Activated naive CD8-positive, alpha-beta T cell treated with anti-CD3 and anti-CD28 coated beads for 36 hours (primary cell): ENCODE data around the gene MEP1A. TPM values are rescaled to one million over a fixed set of nuclear protein-coding genes. Genes with fewer than 3 reads are reported as not detected.
"Not testable (repeated sequence)": the region's sequence is repeated elsewhere in the genome, so short reads cannot be mapped to it uniquely, and the experiment has no call there.

Source experiments
- DNase-seq: peaks from one replicate; pipeline ENCODE4 v3.0.0; 2021
- H3K27ac Mint-ChIP-seq: one replicate; pipeline ENCODE4 v1.8.0; 2022; ENCODE audit warnings: mild to moderate bottlenecking, moderate library complexity, mixed read lengths
- H3K27me3 Mint-ChIP-seq: one replicate; pipeline ENCODE4 v1.8.0; 2022; ENCODE audit warnings: mild to moderate bottlenecking, mixed read lengths
- H3K36me3 Mint-ChIP-seq: one replicate; pipeline ENCODE4 v1.8.0; 2021; ENCODE audit warnings: mild to moderate bottlenecking, mixed read lengths
- H3K4me1 Mint-ChIP-seq: one replicate; pipeline ENCODE4 v1.8.0; 2021; ENCODE audit warnings: mixed read lengths
- H3K4me3 Mint-ChIP-seq: one replicate; pipeline ENCODE4 v1.8.0; 2022; ENCODE audit warnings: mild to moderate bottlenecking, moderate library complexity, mixed read lengths
- H3K9me3 Mint-ChIP-seq: one replicate; pipeline ENCODE4 v1.8.0; 2022; ENCODE audit warnings: mixed read lengths
- total RNA-seq, 2 experiments: library from RNA; stranded (reverse); gene quantifications; one replicate each; pipeline ENCODE4 v1.2.3, GENCODE V29; 2021

MEP1A gene
- total RNA-seq, 2 experiments from 2014 or later: not detected

DNA sequence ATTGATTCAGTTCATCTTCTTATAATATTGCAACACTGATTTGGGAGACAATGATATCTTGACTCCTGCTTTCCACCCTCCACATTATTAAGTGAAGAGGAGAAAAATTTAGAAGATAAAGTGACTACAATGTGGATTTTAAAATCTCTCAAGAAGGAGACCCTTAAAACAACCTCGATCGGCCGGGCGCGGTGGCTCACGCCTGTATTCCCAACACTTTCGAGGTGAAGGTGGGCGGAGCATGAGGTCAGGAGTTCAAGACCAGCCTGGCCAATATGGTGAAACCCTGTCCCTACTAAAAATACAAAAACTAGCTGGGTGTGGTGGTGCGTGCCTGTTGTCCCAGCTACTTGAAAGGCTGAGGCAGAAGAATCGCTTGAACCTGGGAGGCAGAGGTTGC, 28.9 kb upstream of the MEP1A start:
- not testable (repeated sequence) for H3K9me3 Mint-ChIP-seq, H3K27ac Mint-ChIP-seq, DNase-seq, H3K4me1 Mint-ChIP-seq, H3K4me3 Mint-ChIP-seq, H3K36me3 Mint-ChIP-seq
- H3K27me3 Mint-ChIP-seq: peaks cover 36% of the 10 kb centered on the region

DNA sequence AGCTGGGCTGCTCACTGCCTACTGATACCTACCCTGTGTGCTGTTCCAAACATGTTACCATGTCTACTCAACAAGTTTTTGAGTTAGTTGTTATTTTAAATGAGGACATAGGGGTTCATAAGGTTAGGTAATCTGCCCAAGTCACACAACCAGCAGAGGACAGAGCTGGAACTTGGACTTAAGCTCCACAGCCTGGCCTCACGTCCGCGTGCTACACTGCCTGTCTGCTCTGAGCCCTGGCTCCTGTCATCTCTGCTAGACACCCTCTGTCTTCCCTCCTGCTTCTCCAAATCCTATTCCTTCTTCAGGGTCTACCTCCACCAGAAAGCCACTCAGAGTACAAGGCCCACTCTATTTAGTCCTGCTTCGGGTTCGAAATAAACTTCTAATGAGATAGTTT, 28.2 kb upstream of the MEP1A start:
- peaks cover 38% of the 10 kb centered on the region for H3K27me3 Mint-ChIP-seq
- DNase-seq: no peak
- H3K36me3 Mint-ChIP-seq: peaks cover 2% of the 10 kb centered on the region
- H3K27ac Mint-ChIP-seq: no peak overlapping the region
- peaks cover 2% of the 10 kb centered on the region for H3K9me3 Mint-ChIP-seq
- H3K4me3 Mint-ChIP-seq: no peak overlapping the region
- no peaks in the 10 kb centered on the region for H3K4me1 Mint-ChIP-seq

DNA sequence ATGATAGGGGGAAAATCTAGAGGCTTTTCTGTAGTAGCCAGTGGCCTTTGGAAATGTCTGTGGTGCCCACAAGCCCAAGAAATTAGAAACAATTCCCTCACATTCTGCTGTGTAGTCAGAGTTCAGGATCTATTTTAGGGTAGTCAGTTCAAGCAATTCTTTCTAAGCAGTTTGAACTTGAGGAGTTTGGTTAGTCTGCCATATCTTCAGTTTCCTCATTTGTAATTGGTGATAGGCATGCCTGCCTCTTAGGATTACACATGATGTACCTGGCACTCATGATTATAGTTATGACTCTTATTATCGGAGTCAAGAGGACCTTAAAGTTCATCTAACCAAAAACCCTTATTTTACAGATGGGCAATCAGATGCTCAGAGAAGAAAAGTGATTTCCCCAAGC, 21.2 kb upstream of the MEP1A start:
- no peaks in the 10 kb centered on the region for H3K4me1 Mint-ChIP-seq
- no peaks in the 10 kb centered on the region for H3K9me3 Mint-ChIP-seq
- H3K27ac Mint-ChIP-seq: no peak overlapping the region
- no peak overlapping the region for H3K4me3 Mint-ChIP-seq
- DNase-seq: no peak
- no peaks in the 10 kb centered on the region for H3K36me3 Mint-ChIP-seq
- peaks cover 19% of the 10 kb centered on the region for H3K27me3 Mint-ChIP-seq

DNA sequence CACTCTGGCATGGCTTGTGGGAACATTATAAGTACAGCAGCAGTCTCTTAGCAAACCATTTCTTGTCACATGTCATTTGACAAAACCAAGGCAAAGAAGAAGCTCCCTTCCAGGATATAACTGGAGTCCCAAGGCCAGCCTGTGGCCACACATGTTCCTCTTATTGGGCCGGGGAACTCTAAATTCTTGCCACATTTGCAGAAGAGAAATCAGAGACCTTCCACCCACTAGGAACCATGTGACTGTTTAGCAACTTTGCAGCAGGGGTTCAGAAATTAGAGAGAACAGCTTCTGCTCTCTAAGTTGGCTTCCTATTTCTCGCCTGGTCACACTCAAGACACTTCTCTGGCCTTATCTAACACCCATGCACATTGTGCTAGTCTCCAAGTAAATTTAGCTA, 20.4 kb upstream of the MEP1A start:
- Mint-ChIP-seq H3K27me3 (peaks cover 19% of the 10 kb centered on the region), H3K27ac (no peak overlapping the region), H3K4me3 (no peak overlapping the region), H3K9me3 (no peaks in the 10 kb centered on the region), H3K36me3 (no peaks in the 10 kb centered on the region), H3K4me1 (no peaks in the 10 kb centered on the region)
- no peak for DNase-seq

DNA sequence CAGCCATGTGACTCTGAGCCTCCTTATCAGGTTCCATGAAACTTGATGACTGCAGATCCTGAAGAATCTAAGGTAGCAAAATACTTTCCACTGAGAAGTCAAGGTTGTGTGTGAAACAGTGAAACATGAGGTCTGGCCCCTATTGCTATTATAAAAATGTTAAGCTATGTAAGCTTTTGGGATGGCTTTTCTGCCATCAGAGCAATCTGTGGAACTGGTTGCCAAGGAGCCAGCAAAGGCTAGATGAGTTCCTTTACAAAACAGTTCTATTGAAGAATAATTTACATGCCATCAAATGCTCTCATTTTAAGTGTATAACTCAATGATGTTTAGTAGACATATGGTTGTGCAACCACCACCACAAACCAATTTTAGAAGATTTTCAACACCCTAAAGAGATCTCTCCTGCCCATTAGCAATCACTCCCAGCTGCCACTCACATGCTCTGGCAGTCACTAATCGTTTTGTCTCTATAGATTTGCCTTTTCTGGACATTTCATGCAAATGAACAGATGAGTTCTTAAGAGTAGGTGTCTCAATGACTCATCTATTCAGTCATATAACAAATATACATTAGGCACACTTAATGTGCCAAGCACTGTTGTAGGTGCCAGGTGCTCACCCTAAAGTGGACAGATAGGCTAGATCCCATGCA, 19.9 kb upstream of the MEP1A start:
- Mint-ChIP-seq H3K9me3 (no peaks in the 10 kb centered on the region), H3K27ac (no peak overlapping the region), H3K27me3 (peaks cover 15% of the 10 kb centered on the region), H3K4me3 (no peak overlapping the region), H3K36me3 (no peaks in the 10 kb centered on the region), H3K4me1 (no peaks in the 10 kb centered on the region)
- no peak for DNase-seq

DNA sequence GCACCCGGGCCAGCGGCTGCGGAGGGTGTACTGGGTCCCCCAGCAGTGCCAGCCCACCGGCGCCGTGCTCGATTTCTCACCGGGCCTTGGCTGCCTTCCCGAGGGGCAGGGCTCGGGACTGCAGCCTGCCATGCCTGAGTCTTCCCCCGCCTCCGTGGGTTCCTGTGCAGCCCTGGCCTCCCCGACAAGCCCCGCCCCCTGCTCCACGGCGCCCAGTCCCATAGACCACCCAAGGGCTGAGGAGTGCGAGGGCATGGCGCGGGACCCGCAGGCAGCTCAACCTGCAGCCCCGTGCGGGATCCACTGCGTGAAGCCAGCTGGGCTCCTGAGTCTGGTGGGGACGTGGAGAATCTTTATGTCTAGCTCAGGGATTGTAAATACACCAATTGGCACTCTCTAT, 18.5 kb upstream of the MEP1A start:
- DNase-seq, H3K9me3 Mint-ChIP-seq, H3K4me1 Mint-ChIP-seq, H3K36me3 Mint-ChIP-seq, H3K27ac Mint-ChIP-seq, H3K4me3 Mint-ChIP-seq, H3K27me3 Mint-ChIP-seq: not testable (repeated sequence)

DNA sequence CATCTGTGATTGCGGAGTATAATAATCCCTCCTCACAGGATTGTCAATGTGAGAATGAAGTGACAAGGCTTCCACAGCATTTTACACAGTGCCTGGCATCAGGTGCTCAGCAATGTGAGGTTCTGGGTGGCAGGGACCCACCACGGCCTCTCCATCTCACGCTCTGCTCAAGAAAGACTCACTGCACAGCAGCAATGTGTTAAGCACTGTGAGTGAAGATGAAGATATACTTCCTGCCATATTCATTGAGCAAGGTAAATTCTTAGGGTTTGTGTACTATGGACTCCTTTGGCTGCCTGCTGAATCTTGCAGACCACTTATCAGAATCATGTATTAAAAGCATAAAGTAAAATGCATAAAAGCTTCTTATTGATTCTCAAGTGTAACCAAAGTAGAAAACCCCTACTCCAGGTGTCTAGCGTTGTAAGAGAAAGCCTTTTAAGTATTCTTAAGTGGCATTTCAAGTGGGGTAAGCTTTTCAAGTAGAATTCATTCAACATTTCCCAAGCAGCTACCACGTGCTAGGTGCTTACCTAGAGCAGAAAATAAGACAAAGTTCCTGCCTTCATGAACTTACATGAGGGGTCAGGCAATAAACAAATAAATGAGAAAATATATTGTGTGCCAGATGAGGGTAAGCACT, 17.0 kb upstream of the MEP1A start:
- no peaks in the 10 kb centered on the region for H3K4me1 Mint-ChIP-seq
- no peak for DNase-seq
- no peaks in the 10 kb centered on the region for H3K9me3 Mint-ChIP-seq
- no peak overlapping the region for H3K27ac Mint-ChIP-seq
- H3K4me3 Mint-ChIP-seq: no peak overlapping the region
- peaks cover 8% of the 10 kb centered on the region for H3K27me3 Mint-ChIP-seq
- no peaks in the 10 kb centered on the region for H3K36me3 Mint-ChIP-seq

DNA sequence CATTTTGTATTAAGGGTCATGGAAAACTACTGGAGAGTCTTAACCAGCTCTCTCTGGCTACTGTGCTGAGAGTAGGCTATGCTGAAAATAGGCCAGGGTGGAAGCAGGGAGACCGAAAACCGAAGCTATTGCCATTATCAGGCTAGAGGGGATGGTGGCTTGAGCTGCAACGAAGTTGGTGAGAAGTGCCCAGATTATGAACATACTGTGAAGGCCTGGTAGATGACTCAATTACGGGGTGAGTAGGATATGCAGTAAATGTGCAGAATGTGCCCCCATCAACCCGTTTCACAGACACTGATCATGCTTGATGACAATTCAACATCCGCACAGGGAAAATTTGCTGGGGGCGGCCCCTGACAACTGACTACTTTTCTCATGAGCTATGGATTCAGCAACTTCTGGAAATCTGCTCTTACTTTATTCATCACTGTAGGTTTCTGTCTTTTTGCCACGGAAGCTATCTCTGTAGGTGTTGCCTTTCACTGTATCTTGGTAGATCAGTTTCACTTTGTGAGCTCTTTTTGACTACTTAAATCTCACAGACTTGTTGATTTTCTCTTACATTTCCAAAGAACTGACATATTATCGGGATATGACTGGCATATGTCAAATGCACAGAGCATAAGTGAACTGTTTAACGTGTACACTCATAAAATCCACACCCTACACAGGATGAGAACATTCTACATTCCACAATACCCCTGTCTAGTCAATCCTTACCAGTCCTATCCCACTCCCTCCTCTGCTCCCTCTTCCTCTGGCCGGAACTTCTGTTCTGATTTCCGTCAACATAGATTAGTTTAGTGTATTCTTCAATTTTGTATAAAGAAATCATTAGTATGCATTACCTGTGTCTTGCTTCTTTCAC, 15.5 kb upstream of the MEP1A start:
- Mint-ChIP-seq H3K4me1 (no peaks in the 10 kb centered on the region), H3K36me3 (no peaks in the 10 kb centered on the region)

DNA sequence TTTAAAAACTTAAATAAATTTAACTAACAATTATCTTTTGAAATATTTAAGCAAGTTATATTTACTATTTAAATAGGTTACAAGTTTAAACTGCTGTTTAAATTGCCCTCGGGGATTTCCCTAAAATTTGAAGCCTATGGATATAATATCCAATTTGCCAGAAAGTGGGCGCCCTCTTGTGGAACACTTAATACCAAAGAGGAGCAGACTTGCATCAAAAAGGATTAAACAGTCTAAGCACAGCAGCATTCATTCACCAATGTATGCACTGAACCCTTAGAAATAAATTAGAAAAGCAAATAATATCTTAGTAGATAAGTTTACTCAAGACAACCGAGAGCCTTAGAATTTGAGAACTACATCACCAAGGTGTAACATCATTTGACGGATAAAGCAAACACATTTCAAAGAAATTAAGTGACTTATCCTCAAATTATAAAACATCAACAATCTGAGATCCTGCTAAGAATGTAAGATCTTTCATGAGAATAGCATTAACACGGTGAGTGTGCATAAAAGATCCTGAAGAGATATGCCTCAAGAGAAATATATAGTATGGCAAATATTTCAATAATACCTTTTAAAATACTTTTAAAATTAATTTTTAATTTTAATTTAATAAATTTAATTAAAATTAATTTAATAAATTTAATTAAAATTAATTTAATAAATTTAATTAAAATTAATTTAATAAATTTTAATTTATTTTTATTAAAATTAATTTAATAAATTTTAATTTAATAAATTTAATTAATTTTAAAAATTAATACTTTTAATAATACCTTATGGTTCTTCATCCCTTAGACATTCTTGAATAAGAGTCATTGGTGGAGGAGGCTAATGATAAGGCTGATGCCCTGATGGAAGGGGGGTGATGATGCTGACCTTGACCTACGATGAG, 11.5 kb upstream of the MEP1A start:
- Mint-ChIP-seq H3K4me1 (no peaks in the 10 kb centered on the region), H3K27ac (no peak overlapping the region), H3K9me3 (no peaks in the 10 kb centered on the region), H3K27me3 (peaks cover 16% of the 10 kb centered on the region), H3K36me3 (no peaks in the 10 kb centered on the region), H3K4me3 (no peak overlapping the region)
- peak; percentile 15 for DNase-seq

More for the DNA sequence above, 15.5 kb upstream of the MEP1A start:
- H3K9me3 Mint-ChIP-seq: no peaks in the 10 kb centered on the region
- H3K4me3 Mint-ChIP-seq: no peak overlapping the region
- H3K27me3 Mint-ChIP-seq: peaks cover 7% of the 10 kb centered on the region
- H3K27ac Mint-ChIP-seq: no peak overlapping the region
- no peak for DNase-seq

DNA sequence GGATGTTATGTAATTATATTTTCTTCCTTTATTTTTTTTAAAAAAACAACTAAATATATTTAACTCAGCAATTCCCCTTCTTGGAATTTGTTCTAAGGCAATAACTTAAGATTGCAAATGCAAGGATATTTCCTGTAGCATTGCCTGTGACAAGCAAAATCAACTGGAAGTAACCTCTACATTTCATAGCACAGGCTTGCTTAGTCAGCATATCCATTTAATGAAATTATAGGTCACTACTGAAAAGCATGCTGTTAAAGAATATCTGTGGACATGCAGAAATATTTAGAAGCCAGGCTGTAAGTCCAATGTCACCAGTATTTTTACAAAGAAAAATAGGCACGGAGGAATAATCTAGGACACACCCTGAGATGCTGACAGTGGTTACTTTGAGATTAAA, 8.7 kb upstream of the MEP1A start:
- DNase-seq: no peak
- H3K36me3 Mint-ChIP-seq: no peaks in the 10 kb centered on the region
- no peaks in the 10 kb centered on the region for H3K9me3 Mint-ChIP-seq
- H3K27me3 Mint-ChIP-seq: peaks cover 26% of the 10 kb centered on the region
- no peaks in the 10 kb centered on the region for H3K4me1 Mint-ChIP-seq
- no peak overlapping the region for H3K27ac Mint-ChIP-seq
- H3K4me3 Mint-ChIP-seq: no peak overlapping the region

DNA sequence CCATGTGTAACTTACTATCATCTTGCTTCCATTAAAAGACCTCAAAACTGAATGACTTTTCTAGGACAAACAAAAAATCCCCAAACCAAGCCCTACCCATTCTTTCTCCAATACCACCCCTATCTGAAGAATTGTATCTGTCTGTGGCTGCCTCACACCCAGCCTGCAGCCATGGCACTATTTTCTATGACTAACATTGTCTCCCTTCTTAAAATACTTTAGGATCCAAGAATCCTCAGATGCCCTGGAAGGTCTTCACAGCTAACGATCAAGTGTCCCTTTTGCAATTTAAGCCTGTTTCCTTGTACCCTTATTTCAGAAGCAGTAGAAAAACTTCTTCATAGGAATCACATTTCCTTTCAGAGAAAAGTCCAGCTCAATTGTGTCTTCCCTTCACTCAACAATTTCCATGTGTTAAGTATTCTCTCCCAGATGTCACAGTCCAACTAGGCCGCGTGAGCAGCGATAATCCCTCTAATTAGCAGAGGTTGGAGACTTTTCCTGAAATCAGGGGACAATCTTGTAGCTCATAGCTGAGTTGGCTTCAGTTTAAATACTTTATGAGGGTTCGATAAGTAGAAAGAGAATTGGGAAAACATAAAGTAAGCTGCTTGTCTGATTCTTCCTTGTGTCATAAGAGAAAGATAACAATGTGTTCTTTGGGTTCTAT, 5.2 kb upstream of the MEP1A start:
- no peaks in the 10 kb centered on the region for H3K36me3 Mint-ChIP-seq
- no peaks in the 10 kb centered on the region for H3K9me3 Mint-ChIP-seq
- H3K4me3 Mint-ChIP-seq: no peak overlapping the region
- DNase-seq: no peak
- H3K27ac Mint-ChIP-seq: no peak overlapping the region
- no peaks in the 10 kb centered on the region for H3K4me1 Mint-ChIP-seq
- peaks cover 19% of the 10 kb centered on the region for H3K27me3 Mint-ChIP-seq

DNA sequence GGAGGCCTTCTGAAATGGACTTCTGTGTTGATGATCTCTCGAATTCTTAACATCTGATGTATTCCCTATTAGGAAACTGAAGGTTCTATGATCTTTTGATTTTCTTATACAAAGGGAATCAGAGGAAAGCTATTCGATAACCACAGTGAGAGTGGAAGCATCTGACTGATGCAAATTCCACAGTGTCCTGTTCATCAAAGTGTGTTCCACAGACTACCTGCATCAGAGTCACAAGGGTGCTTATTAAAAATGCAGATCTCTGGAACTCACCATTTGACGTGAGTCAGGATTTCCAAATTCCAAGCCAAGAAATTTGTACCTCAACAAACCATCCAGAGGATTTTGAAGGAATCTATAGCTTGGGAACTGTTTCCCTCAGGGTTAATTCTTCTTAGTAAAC, 4.4 kb upstream of the MEP1A start:
- Mint-ChIP-seq H3K4me1 (no peaks in the 10 kb centered on the region), H3K9me3 (no peaks in the 10 kb centered on the region), H3K36me3 (no peaks in the 10 kb centered on the region), H3K27me3 (peaks cover 19% of the 10 kb centered on the region), H3K4me3 (no peak overlapping the region), H3K27ac (no peak overlapping the region)
- no peak for DNase-seq

DNA sequence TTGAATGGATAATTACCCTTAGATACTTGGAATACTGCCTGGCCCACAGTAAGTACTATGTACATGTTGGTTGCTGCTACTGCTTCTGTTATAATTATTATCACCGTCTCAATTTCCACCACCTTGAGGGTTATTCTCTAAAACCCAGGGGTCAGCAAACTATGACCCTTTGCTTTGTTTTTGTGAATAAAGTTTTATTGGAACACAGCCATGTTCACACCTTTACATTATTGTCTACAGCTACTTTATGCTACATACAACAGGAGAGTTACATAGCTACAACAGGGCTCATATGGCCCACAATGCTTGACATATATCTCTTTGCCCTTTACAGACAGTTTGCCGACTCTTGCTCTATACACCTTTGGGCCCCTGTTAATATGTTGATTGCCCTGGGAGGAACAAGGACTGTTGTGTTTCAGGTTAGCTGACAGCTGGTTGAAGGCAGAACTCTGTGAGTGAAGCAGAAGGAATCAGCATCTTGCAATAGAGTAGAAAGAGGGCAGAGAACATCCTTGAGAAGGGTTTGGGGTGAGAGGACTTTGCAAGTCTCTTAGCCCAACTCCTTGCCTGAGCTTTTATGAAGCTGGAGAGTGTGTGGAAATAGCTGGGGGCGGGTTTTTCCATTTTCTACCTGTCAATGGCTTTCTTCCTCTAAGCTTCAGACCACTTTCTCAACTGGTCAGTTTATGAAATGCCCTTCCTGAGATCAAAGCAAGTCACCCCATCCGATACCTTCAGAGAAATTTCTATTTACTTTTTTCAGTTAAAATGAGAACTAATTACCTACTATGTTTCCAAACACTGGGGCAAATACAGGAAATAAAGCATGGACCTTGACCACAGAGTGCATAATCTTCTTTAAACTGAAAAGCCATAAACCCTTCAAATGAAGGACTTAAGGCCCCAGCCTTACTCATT, 3.5 kb upstream of the MEP1A start:
- Mint-ChIP-seq H3K9me3 (no peaks in the 10 kb centered on the region), H3K27ac (no peak overlapping the region), H3K4me1 (no peaks in the 10 kb centered on the region), H3K27me3 (peaks cover 19% of the 10 kb centered on the region), H3K4me3 (no peak overlapping the region), H3K36me3 (no peaks in the 10 kb centered on the region)
- no peak for DNase-seq
